Measurements from ENCODE around the gene PSAPL1. TPM values are rescaled to one million over a fixed set of nuclear protein-coding genes. Genes with fewer than 3 reads are reported as not detected.
A peak's percentile ranks its signal among the peaks of the same experiment; 100 is the strongest.

The PSAPL1 gene
- polyA plus RNA-seq, 1 of the 3 experiments (the other 2 are of a cell fraction): 0.03 TPM

GRCh38 chr4:7422898-7423180 lies 11.9 kb downstream of the PSAPL1 start:
- Histone ChIP-seq H3K79me2 (ENCODE audit: insufficient read depth) (no peaks in the 10 kb centered on the region), H3K27ac (ENCODE audit: low read depth in 2 of 2, low read length in 1 of 2) (no peak overlapping the region), H2AFZ (ENCODE audit: low read depth) (no peak overlapping the region), H3K36me3 (replicated peaks in 1 of 2; ENCODE audit: control insufficient read depth in 1 of 2, insufficient read depth in 2 of 2, low read length in 1 of 2) (no peaks in the 10 kb centered on the region), H3K27me3 (ENCODE audit: insufficient read depth) (no peaks in the 10 kb centered on the region), H3K9ac (no peak overlapping the region), H3F3A (replicated peaks; ENCODE audit: insufficient read depth) (no peaks in the 10 kb centered on the region), H3K9me3 (no peaks in the 10 kb centered on the region), H4K20me1 (ENCODE audit: insufficient read depth) (no peaks in the 10 kb centered on the region), H3K4me3 (ENCODE audit: low read depth in 2 of 2, low read length in 1 of 2) (no peak overlapping the region), H3K4me2 (no peak overlapping the region), H3K9me2 (no peaks in the 10 kb centered on the region), H3K4me1 (ENCODE audit: control insufficient read depth in 1 of 2, insufficient read depth in 2 of 2, low read depth in 1 of 2, low read length in 1 of 2) (no peaks in the 10 kb centered on the region; a peak in 1 of 4 replicates)
- no peak for TF ChIP-seq RXRA (IDR thresholded peaks at IDR 0.05; ENCODE audit: borderline replicate concordance, low read depth)
- TF ChIP-seq FOXJ3 (CRISPR knock-in tag; IDR thresholded peaks at IDR 0.05): no peak
- no peak for TF ChIP-seq FOSL2 (IDR thresholded peaks at IDR 0.05; ENCODE audit: borderline replicate concordance, low read depth)
- no peak for TF ChIP-seq MEF2A (IDR thresholded peaks at IDR 0.05; ENCODE audit: borderline replicate concordance, low read depth)
- TF ChIP-seq MAX (IDR thresholded peaks at IDR 0.05; ENCODE audit: low read depth): no peak
- TF ChIP-seq GABPA (IDR thresholded peaks at IDR 0.05; ENCODE audit: low read depth): no peak
- no peak for TF ChIP-seq EZH2phosphoT487 (IDR thresholded peaks at IDR 0.05; ENCODE audit: borderline replicate concordance, low read depth)
- no peak for TF ChIP-seq GATA2 (CRISPR knock-in tag; IDR thresholded peaks at IDR 0.05)
- TF ChIP-seq MXI1 (IDR thresholded peaks at IDR 0.05; ENCODE audit: low read depth, low read length): no peak
- TF ChIP-seq SMC3 (IDR thresholded peaks at IDR 0.05; ENCODE audit: low read depth, low read length): no peak
- TF ChIP-seq RFX5 (IDR thresholded peaks at IDR 0.05; ENCODE audit: low read length): no peak
- TF ChIP-seq TEAD4 (IDR thresholded peaks at IDR 0.05; ENCODE audit: borderline replicate concordance, insufficient read depth): no peak
- TF ChIP-seq NRF1 (IDR thresholded peaks at IDR 0.05; ENCODE audit: low read depth, low read length): no peak
- TF ChIP-seq TCF12 (IDR thresholded peaks at IDR 0.05): no peak
- TF ChIP-seq JUND (IDR thresholded peaks at IDR 0.05): no peak
- TF ChIP-seq POLR2AphosphoS5 (IDR thresholded peaks at IDR 0.05; ENCODE audit: low read depth, low read length): no peak
- no peak for TF ChIP-seq CTCF (IDR thresholded peaks at IDR 0.05)
- TF ChIP-seq PBX3 (IDR thresholded peaks at IDR 0.05): no peak
- TF ChIP-seq REST (IDR thresholded peaks at IDR 0.05; ENCODE audit: low read depth, low read length): no peak
- TF ChIP-seq IRF3 (IDR thresholded peaks at IDR 0.05; ENCODE audit: low read depth, low read length): no peak
- peak; percentile 16 for DNase-seq
- POLR2A ChIA-PET: no interaction called here
- 84% methylated on average over 9 of the region's 9 CpGs for WGBS (ENCODE audit: low lambda C conversion rate)
- CTCF ChIA-PET: no interaction called here
